Brain microvascular endothelial cell (primary cell): Measurements from ENCODE around the gene KLHL6.
"Not testable (repeated sequence)": the region's sequence is repeated elsewhere in the genome, so short reads cannot be mapped to it uniquely, and the experiment has no call there.

Source experiments
- DNase-seq: peaks from one replicate; pipeline ENCODE4 v3.0.0-alpha.2; 2020
- H3K27ac ChIP-seq: fragments of 250-450 bp; sonication (Bioruptor Pico); 2 replicates; pipeline ENCODE4 v1.5.1; 2020; ENCODE audit warnings: mild to moderate bottlenecking, moderate library complexity
- H3K27me3 ChIP-seq: fragments of 250-450 bp; sonication (Bioruptor Pico); replicated peaks from 2 replicates; pipeline ENCODE4 v1.5.1; 2020; ENCODE audit warnings: mild to moderate bottlenecking
- H3K36me3 ChIP-seq: fragments of 250-450 bp; sonication (Bioruptor Pico); replicated peaks from 2 replicates; pipeline ENCODE4 v1.5.1; 2020; ENCODE audit warnings: mild to moderate bottlenecking
- H3K4me3 ChIP-seq: 2 replicates; pipeline ENCODE4 v1.5.1; 2011; ENCODE audit warnings: low read depth, mild to moderate bottlenecking, control low read depth, low read length, moderate library complexity
- in situ Hi-C: cut with HindIII; loops from 2 replicates; pipeline ENCODE4 v1.10.0; 2017; ENCODE audit warnings: low sequenced_read_pairs, low pct_ligation_motif_present
- TF ChIP-seq, protein P1 (sequence below): IDR thresholded peaks from 2 replicates; pipeline ENCODE4 v1.5.1; 2011; ENCODE audit warnings: low read depth, mild to moderate bottlenecking, moderate library complexity, low read length, control low read depth, inconsistent platforms; ENCODE audit errors: missing control alignments

KLHL6 gene

DNA sequence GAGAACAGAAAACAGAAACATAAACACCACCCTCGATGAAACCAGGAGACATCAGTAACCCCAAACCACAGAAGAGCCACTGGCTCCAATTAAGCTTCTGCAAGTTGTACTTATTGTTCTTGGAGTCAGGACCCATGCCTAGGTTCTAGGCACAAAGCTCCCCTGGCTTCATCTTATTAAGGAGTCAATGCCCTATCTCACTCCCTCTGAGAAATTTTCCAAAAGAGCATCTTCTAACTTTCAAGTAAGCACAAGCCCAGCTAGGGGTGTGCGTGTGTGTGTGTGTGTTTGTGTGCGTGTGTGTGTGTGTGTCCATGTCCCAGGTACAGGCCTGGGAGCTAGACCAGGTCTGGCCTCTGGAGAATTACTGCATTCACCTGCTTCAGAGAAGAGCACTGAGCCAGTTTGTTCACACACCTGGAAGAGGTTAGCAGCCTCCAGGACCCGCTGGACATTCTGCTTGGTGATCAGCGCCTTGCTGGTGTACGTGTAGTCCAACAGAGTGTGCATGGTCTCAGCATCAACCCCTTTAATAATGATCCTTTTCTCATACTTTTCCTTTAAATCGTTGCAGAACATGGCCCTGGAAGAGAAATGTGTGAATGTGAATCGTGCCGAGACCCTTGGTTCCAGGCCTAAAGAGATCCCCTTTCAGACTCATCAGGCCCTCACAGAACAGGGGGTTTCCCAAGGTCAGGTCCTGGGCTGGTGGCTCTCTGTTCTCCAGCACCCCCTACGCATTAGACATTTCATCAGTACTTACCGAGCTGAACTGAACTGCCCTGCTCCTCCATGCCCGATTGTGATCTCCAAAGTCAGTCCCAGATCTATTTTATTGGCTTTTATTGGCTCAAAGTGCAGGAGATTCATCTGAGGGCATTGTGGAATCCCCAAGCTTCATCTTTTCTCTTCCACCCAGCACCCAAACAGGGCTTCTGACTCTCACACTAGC is 27.8 kb downstream of the KLHL6 start:
- Histone ChIP-seq H3K27ac (no peak overlapping the region), H3K36me3 (no peaks in the 10 kb centered on the region)
- in situ Hi-C loops, result no loop called here

DNA sequence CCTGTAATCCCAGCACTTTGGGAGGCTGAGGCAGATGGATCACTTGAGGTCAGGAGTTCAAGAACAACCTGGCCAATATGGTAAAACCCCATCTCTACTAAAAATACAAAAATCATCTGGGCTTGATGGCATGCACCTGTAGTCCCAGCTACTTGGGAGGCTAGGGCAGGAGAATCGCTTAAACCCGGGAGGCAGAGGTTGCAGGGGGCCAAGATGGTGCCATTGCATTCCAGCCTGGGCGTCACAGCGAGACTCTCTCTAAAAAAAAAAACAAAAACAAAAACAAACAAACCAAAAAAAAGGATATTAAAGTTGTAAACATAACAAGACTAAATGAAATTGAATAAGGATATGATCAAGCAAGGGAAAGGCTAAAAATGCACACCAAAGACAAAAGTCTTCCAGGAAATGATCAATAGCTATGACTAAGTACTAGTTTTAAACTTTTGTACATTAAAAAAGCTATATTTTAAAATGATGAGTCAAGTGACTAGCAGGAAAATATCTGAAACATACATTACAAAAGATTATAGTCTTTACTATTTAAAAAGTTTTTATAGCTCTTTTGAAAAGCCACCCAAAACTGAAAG is 28.6 kb downstream of the KLHL6 start:
- no peak overlapping the region for H3K27ac ChIP-seq
- H3K4me3 ChIP-seq, result no peak overlapping the region
- H3K27me3 ChIP-seq, result no peaks in the 10 kb centered on the region
- no peak for DNase-seq
- H3K36me3 ChIP-seq, result no peaks in the 10 kb centered on the region
- in situ Hi-C loops, result no loop called here
- TF ChIP-seq, protein P1, sequence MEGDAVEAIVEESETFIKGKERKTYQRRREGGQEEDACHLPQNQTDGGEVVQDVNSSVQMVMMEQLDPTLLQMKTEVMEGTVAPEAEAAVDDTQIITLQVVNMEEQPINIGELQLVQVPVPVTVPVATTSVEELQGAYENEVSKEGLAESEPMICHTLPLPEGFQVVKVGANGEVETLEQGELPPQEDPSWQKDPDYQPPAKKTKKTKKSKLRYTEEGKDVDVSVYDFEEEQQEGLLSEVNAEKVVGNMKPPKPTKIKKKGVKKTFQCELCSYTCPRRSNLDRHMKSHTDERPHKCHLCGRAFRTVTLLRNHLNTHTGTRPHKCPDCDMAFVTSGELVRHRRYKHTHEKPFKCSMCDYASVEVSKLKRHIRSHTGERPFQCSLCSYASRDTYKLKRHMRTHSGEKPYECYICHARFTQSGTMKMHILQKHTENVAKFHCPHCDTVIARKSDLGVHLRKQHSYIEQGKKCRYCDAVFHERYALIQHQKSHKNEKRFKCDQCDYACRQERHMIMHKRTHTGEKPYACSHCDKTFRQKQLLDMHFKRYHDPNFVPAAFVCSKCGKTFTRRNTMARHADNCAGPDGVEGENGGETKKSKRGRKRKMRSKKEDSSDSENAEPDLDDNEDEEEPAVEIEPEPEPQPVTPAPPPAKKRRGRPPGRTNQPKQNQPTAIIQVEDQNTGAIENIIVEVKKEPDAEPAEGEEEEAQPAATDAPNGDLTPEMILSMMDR, result no peak

More for the DNA sequence above, 27.8 kb downstream of the KLHL6 start:
- H3K4me3 ChIP-seq, result no peak overlapping the region
- TF ChIP-seq, protein P1, result no peak
- no peak for DNase-seq
- H3K27me3 ChIP-seq, result peaks cover 2% of the 10 kb centered on the region

DNA sequence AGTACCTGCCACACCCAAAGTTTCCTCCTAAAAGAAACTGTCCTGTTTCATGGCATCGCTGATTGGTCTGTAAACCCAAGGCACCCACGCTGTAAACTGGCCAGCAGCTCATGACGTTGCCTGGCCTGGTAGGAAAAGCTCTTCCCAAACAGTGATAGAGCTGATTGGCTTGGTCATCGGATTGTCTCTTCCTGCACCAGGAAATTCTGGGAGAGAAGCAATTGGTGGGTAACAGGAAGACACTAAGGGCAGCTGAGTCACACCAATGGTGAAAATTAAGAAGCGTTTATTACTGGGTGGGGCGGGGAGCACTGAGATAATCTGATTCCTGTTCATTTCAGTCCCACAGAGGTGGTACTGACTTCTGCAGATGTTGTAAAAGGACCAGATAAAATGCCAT is 31.0 kb downstream of the KLHL6 start:
- H3K27ac ChIP-seq, result no peak overlapping the region
- TF ChIP-seq, protein P1, result no peak
- H3K36me3 ChIP-seq, result no peaks in the 10 kb centered on the region
- no peak for DNase-seq
- H3K27me3 ChIP-seq, result no peaks in the 10 kb centered on the region
- in situ Hi-C loops, result no loop called here
- H3K4me3 ChIP-seq, result no peak overlapping the region

DNA sequence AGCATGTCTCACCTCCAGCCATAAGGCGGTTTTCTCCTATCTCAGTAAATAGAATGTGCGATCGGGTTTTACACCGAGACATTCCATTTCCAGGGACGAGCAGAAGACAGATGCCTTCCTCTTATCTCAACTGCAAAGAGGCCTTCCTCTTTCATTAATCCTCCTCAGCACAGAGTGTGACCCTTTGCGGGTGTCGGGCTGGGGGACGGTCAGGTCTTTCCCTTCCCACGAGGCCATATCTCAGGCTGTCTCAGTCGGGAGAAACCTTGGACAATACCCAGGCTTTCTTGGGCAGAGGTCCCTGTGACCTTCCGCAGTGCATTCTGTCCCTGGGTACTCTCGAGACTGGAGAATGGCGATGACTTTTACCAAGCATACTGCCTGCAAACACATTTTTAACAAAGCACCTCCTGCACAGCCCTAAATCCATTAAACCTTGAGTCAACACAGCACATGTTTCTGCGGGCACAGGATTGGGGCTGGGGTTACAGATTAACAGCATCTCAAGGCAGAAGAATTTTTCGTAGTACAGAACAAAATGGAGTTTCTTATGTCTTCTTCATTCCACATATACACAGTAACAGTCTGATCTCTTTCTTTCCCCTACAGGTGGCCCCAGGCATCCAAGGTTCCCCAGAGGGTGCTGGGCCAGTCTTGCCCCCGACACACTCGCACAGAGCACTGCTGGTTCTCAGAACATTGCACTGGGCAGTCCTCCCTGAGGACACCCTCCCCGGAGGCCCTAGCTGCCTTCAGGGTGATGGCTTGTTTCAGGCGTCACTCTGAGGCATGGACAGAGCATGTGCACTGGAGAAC is 34.6 kb downstream of the KLHL6 start:
- not testable (repeated sequence) for H3K36me3 ChIP-seq, DNase-seq

DNA sequence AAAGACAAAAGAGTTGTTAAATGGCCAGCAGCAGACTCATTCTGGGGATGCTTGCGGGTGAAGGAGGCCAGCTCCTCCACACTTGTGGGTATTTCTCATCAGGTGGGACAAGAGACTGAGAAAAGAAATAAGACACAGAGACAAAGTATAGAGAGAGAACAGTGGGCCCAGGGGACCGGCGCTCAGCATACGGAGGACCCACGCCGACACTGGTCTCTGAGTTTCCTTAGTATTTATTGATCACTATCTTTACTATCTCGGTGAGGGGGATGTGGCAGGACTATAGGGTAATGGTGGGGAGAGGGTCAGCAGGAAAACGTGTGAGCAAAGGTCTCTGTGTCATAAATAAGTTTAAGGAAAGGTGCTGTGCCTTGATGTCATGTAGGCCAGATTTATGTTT is 35.2 kb downstream of the KLHL6 start:
- H3K4me3 ChIP-seq, H3K27me3 ChIP-seq, H3K27ac ChIP-seq, in situ Hi-C loops, DNase-seq, H3K36me3 ChIP-seq: not testable (repeated sequence)

More for the DNA sequence above, 34.6 kb downstream of the KLHL6 start:
- H3K27me3 ChIP-seq, in situ Hi-C loops, H3K4me3 ChIP-seq, H3K27ac ChIP-seq: not testable (repeated sequence)

DNA sequence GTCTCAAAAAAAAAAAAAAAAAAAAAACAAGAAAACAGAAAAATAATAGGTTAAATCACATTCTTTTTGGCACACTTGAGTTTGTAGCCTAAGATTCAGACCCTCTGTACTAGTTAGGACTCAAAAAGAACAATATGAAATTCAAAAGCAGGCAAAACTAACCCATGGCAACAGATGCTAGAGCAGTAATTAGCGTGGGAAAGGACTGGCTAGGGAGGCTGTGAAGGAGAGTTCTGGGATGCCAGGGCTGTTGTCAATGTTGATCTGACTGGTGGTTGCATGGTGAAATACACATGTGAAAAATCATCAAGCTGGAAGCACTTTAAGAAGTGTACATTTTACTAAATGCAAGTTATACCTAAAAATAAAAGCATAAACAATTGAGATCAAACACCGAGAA is 35.6 kb downstream of the KLHL6 start:
- Histone ChIP-seq H3K36me3 (no peaks in the 10 kb centered on the region), H3K27ac (no peak overlapping the region), H3K27me3 (peaks cover 6% of the 10 kb centered on the region), H3K4me3 (no peak overlapping the region)
- TF ChIP-seq, protein P1, result no peak
- no peak for DNase-seq
- in situ Hi-C loops, result no loop called here
